Measurements from ENCODE around the gene MALRD1.

Gene MALRD1

DNA sequence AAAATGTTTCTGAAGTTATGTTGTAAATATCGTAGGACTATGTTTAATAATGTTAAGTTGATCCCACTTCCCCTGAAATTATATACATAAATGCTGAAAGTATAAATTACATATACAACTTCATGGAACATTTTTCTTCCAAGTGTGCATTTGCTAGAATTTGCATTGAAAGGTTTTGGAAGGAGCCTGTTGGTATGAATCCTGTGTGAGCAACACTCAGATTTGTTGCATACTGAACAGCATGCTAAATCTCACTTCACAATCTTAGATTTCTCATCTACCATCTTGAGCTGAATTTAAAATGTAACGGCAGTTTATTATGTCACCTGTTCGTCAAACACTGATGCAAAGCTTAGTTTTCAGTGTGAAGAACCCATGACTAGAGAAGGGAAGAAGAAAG lies 172.6 kb downstream of the MALRD1 start:
- no peaks in the 10 kb centered on the region for H3K36me3 Mint-ChIP-seq
- H3K4me3 Mint-ChIP-seq = no peak overlapping the region
- H3K4me1 Mint-ChIP-seq = no peaks in the 10 kb centered on the region
- peaks cover 0 to 8% of the 10 kb centered on the region in 2 donors for H3K9me3 Mint-ChIP-seq
- DNase-seq (no peak), ATAC-seq (replicated peaks) (no peak)
- no peaks in the 10 kb centered on the region for H3K27me3 Mint-ChIP-seq
- H3K27ac Mint-ChIP-seq = no peak overlapping the region

DNA sequence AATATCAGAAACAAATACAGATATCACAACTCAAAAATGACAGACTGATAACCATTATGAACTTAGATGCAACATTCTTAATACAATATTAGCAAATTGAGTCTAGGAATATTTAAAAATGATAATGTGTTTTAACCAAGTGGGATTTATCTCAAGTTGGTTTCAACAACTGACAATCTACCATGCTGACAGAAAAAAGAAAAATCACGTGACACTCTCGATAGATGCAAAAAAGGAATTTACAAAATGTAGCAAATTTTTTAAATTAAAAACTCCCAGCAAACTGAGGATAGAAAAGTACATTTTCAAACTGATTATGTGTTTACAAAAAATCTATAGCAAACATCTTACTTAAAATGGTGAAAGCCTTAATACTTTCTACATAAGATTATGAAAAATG lies 177.4 kb downstream of the MALRD1 start:
- H3K27me3 Mint-ChIP-seq = no peaks in the 10 kb centered on the region
- H3K4me1 Mint-ChIP-seq = no peaks in the 10 kb centered on the region
- ATAC-seq (replicated peaks) = no peak
- no peak overlapping the region for H3K27ac Mint-ChIP-seq
- no peak for DNase-seq
- H3K9me3 Mint-ChIP-seq = peaks cover 3 to 6% of the 10 kb centered on the region in 2 donors
- H3K36me3 Mint-ChIP-seq = no peaks in the 10 kb centered on the region
- no peak overlapping the region for H3K4me3 Mint-ChIP-seq

DNA sequence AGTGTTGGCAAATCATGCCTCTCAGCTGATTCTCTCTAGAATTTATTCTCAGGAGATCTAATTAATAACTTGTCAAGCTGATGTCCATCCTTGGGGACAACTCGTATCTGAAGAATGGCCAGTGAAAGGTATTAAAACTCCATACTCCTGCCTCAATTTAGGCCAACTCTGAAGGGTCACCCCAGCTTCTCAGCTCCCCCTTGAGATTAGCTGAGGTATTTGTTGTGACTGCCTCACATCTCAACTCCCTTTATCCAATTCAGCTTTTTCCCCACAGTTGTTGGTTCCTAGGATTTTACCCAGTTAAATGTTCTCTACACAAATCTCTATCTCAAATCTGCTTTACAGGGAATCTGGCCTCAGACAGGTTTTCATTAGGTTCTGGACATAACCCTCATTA lies 182.4 kb downstream of the MALRD1 start:
- Mint-ChIP-seq H3K9me3 (peaks cover 3 to 7% of the 10 kb centered on the region in 2 donors), H3K4me3 (no peak overlapping the region), H3K4me1 (no peaks in the 10 kb centered on the region), H3K36me3 (peaks cover 0 to 1% of the 10 kb centered on the region in 2 donors), H3K27me3 (no peaks in the 10 kb centered on the region), H3K27ac (no peak overlapping the region)
- ATAC-seq (replicated peaks) (no peak), DNase-seq (no peak)

DNA sequence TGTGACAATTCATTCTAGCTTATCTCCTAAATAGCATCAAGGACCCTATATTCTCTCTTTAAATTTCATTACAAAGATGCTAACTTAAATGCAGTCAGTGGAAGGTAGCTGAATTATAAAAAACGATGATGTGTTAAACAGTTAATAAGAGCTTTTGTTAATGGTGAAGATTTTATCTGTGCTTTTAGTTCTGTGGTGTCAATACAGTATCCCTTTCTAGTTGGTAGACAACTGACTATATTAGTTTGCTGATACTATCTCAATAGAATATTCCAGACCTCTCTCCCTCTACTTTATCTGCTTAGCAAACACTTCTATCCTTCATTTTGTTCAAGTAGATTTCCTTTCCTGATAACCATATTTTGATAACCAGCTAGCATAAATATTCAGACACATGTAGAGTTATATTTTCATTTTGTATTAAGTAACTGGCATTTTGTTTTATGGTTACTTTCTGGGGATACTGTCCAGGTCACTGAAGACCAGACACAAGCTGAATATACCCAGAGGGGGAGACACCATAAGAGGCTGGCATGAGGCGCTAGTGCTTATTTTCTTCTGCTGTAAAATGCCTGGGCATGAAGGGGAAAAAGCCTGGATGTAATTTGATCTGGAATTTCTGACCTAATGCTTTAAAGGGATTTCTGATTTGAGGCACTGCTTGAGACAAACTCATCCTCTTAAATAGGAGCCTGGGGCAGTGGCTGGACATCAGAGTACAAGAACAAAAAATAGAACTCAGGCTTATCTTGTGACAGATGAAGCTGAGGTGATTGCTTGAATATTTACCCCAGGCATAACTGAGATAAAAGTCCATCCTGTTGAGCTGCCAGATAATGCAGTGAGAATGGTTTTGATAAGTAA lies 197.5 kb downstream of the MALRD1 start:
- H3K4me3 Mint-ChIP-seq = no peak overlapping the region
- DNase-seq = no peak
- H3K36me3 Mint-ChIP-seq = no peaks in the 10 kb centered on the region
- H3K27ac Mint-ChIP-seq = no peak overlapping the region
- no peaks in the 10 kb centered on the region for H3K4me1 Mint-ChIP-seq
- peaks cover 0 to 1% of the 10 kb centered on the region in 2 donors for H3K9me3 Mint-ChIP-seq
- no peak for ATAC-seq (replicated peaks)
- H3K27me3 Mint-ChIP-seq = no peaks in the 10 kb centered on the region

DNA sequence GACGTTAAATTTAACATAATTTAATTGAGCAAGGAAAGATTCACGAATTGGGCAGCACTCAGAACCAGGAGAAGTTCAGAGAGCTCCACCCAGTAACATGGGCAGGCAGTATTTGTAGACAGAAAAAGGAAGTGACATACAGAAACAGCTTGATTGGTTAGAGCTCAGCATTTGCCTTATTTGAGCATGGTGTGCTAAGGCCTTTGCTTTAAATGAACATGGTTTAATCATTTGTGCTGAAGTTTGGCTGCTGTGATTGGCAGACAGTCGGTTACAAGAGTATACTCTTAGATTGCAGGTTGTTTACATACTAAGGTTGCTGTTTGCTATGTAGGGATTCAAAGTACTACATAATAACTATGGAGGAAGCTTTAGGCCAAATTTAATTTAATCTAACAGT lies 199.2 kb downstream of the MALRD1 start:
- H3K4me3 Mint-ChIP-seq = no peak overlapping the region
- ATAC-seq (replicated peaks) (no peak), DNase-seq (no peak)
- H3K27me3 Mint-ChIP-seq = no peaks in the 10 kb centered on the region
- H3K27ac Mint-ChIP-seq = no peak overlapping the region
- no peaks in the 10 kb centered on the region for H3K36me3 Mint-ChIP-seq
- H3K9me3 Mint-ChIP-seq = peaks cover 0 to under 1% of the 10 kb centered on the region in 2 donors
- no peaks in the 10 kb centered on the region for H3K4me1 Mint-ChIP-seq

DNA sequence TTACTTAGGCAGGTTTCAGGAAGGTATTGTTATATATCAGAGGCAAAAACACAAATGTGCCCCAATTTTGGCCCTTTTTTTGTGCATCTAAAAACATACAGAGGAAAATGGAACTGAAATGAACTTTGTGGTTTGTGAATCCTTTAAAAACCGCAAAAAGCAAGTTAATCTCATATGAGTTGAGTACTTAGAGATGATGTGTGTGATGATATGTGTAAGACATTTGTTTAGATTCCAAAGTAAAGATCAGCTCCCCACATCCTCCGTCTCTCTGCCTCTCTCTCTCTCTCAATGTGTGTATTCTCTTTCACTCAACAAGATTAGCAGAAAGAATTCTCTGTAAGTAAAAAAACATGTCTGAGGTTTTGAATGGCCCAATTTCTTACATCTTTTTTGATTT lies 201.9 kb downstream of the MALRD1 start:
- Mint-ChIP-seq H3K4me1 (no peaks in the 10 kb centered on the region), H3K4me3 (no peak overlapping the region), H3K9me3 (peaks cover 3 to 4% of the 10 kb centered on the region in 2 donors), H3K27ac (no peak overlapping the region), H3K36me3 (no peaks in the 10 kb centered on the region), H3K27me3 (no peaks in the 10 kb centered on the region)
- DNase-seq (no peak), ATAC-seq (replicated peaks) (no peak)

DNA sequence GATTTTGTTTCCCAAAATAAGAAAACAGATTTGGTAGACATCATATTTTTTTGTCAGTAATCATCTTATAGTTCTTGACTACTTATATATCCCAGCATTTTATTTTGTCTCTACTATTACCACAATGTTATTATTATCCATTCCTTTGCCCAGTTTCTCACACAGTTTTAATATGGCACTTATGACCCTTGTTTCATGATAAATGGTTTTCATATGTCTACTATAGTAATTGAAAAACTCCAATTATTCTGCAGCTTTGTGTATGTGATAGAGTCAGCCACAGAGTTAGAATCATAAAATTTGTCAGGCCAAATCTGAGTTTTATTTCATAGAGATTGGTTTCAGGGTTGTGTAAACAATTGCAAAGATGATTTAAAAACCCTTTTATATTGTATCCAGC lies 203.9 kb downstream of the MALRD1 start:
- Mint-ChIP-seq H3K4me1 (no peaks in the 10 kb centered on the region), H3K27ac (no peak overlapping the region), H3K4me3 (no peak overlapping the region), H3K36me3 (no peaks in the 10 kb centered on the region), H3K9me3 (peaks cover 3 to 4% of the 10 kb centered on the region in 2 donors), H3K27me3 (no peaks in the 10 kb centered on the region)
- ATAC-seq (replicated peaks) (no peak), DNase-seq (no peak)

DNA sequence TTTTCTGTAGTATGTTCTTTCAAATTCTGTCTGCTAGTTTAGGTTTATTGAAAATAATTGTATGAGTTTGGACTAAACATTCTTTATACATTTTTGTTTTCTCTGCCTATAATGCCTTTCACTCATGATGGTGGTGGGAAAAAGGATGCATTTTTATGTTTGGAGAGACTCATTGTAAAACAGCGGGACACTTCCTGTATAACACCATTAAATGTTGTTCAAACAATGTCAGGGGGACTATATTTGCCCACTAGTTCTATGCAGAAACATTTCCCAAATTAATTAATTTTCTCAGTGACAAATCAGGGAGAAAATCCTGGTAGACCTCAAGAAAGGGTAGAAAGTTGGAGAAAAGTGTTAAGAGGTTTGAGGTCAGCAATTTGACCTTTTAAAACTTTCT lies 207.7 kb downstream of the MALRD1 start:
- DNase-seq (no peak), ATAC-seq (replicated peaks) (no peak)
- Mint-ChIP-seq H3K9me3 (peaks cover 3 to 4% of the 10 kb centered on the region in 2 donors), H3K27ac (no peak overlapping the region), H3K4me3 (no peak overlapping the region), H3K4me1 (no peaks in the 10 kb centered on the region), H3K27me3 (no peaks in the 10 kb centered on the region), H3K36me3 (no peaks in the 10 kb centered on the region)

DNA sequence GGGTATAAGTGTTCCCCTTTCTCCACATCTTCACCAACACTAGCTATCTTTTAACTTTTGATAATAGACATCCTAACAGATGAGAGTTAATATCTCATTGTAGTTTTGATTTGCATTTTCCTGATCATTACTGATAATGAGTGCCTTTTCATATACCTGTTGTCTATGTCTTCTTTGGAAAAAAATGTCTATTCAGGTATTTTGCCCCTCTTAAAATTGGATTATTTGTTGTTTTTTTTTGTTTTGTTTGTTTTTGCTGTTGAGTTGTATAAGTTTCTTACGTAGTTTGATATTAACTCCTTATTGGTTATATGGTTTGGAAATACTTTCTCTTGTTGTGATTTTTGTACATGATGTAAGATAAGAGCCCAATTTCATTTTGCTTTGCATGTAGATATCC lies 214.7 kb downstream of the MALRD1 start:
- Mint-ChIP-seq H3K27me3 (no peaks in the 10 kb centered on the region), H3K36me3 (no peaks in the 10 kb centered on the region), H3K27ac (no peak overlapping the region), H3K4me3 (no peak overlapping the region), H3K4me1 (no peaks in the 10 kb centered on the region), H3K9me3 (peaks cover 2 to 3% of the 10 kb centered on the region in 2 donors)
- no peak for DNase-seq
- no peak for ATAC-seq (replicated peaks)

DNA sequence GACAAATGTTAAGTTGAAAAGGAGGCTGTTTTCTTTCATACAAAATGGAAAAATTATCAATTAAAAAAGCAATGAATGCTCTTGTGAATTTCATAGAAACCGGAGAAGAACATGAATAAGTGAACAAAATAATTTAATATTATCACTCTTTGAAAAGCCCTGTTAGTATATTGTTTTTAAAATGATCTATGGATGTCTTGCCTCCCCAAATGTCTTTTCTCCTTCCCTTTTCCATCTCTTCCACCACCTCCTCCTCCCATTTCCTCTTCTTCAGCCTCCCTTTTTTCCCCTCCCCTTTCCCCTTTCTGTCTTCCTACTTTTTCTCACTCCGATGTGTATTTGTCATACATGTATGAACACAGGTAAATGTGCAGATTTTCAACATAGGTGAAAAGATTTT lies 234.7 kb downstream of the MALRD1 start:
- H3K36me3 Mint-ChIP-seq = no peaks in the 10 kb centered on the region
- no peak for DNase-seq
- no peak for ATAC-seq (replicated peaks)
- H3K4me3 Mint-ChIP-seq = no peak overlapping the region
- no peaks in the 10 kb centered on the region for H3K27me3 Mint-ChIP-seq
- H3K9me3 Mint-ChIP-seq = peaks cover 0 to 3% of the 10 kb centered on the region in 2 donors
- H3K27ac Mint-ChIP-seq = no peak overlapping the region
- no peaks in the 10 kb centered on the region for H3K4me1 Mint-ChIP-seq

DNA sequence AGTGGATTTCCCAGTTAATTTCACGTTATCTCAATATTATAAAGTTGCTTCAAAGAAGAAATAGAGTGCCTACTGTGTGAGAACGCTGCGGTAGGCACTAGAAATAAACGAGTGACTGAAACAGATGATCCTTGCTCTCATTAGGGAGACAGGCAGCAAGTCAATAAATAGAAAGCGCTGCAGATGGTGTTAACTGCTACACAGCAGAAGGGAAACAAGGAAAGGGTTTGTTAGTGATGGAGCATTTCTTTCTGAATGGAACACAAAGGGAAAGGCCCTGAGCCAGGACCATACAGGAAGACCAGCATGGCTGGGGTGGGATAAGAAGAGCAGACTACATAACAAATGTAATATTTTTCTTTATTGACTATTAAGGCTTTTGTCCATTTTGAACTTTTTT lies 235.2 kb downstream of the MALRD1 start:
- peaks cover 0 to 2% of the 10 kb centered on the region in 2 donors for H3K9me3 Mint-ChIP-seq
- no peak for DNase-seq
- no peak overlapping the region for H3K4me3 Mint-ChIP-seq
- ATAC-seq (replicated peaks) = no peak
- H3K27me3 Mint-ChIP-seq = no peaks in the 10 kb centered on the region
- H3K36me3 Mint-ChIP-seq = no peaks in the 10 kb centered on the region
- no peaks in the 10 kb centered on the region for H3K4me1 Mint-ChIP-seq
- no peak overlapping the region for H3K27ac Mint-ChIP-seq

DNA sequence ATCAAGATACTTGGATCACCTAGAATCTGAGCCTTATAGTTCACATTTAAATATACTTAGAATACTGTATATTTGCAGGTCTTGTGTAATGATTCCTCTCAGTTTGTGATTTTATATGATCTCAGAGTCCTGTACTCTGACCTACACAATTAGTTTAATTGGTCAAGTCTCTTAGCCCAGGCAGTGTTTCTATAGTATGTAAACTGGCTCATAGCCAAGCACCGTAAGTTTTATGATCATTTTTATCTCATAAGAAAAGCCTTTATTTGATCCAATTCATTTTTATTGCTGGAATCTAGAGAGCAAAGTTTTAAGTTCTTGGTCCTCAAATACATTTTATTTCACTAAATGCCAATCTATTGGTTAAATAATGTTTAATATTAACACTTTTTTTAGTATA lies 242.2 kb downstream of the MALRD1 start:
- ATAC-seq (replicated peaks) = no peak
- H3K4me3 Mint-ChIP-seq = no peak overlapping the region
- H3K36me3 Mint-ChIP-seq = no peaks in the 10 kb centered on the region
- H3K27me3 Mint-ChIP-seq = no peaks in the 10 kb centered on the region
- no peak for DNase-seq
- H3K4me1 Mint-ChIP-seq = no peaks in the 10 kb centered on the region
- H3K27ac Mint-ChIP-seq = no peak overlapping the region
- no peaks in the 10 kb centered on the region for H3K9me3 Mint-ChIP-seq

DNA sequence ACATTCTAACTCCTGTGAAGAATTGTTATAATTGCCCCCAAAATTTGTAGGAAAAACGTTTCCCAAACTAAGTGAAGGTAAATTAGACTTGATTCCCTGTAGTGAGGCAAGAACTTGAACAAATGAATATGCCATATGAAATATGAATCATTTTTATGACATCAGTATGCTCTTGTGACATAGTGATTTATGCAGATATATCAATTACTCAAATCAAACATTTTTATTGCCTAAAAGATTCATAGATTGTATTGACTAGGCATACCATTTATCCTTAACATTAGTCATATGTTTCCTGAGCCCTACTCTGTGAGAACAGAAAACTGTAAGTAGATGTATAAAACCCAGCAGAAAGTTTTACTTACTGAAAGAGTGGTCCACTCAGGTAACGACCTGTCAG lies 245.6 kb downstream of the MALRD1 start:
- ATAC-seq (replicated peaks) = no peak
- Mint-ChIP-seq H3K4me3 (no peak overlapping the region), H3K4me1 (no peaks in the 10 kb centered on the region), H3K27ac (no peak overlapping the region), H3K36me3 (no peaks in the 10 kb centered on the region), H3K27me3 (no peaks in the 10 kb centered on the region), H3K9me3 (no peaks in the 10 kb centered on the region)
- no peak for DNase-seq

DNA sequence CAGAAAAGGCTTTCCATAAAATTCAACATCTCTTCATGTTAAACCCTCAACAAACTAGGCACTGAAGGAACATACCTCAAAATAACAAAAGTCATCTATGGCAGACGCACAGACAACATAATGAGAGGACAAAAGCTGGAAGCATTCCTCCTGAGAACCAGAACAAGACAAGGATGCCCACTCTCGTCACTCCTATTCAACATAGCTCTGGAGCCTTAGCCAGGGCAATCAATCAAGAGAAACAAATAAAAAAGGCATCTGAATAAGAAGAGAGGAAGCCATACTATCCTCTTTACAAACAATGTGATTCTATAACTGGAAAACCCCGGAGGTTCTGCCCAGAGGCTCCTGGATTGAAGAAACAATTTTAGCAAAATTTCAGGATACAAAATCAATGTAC lies 251.0 kb downstream of the MALRD1 start:
- ATAC-seq (replicated peaks) (no peak), DNase-seq (no peak)
- Mint-ChIP-seq H3K27ac (no peak overlapping the region), H3K36me3 (no peaks in the 10 kb centered on the region), H3K4me1 (no peaks in the 10 kb centered on the region), H3K4me3 (no peak overlapping the region), H3K27me3 (no peaks in the 10 kb centered on the region), H3K9me3 (peaks cover 0 to 5% of the 10 kb centered on the region in 2 donors)

DNA sequence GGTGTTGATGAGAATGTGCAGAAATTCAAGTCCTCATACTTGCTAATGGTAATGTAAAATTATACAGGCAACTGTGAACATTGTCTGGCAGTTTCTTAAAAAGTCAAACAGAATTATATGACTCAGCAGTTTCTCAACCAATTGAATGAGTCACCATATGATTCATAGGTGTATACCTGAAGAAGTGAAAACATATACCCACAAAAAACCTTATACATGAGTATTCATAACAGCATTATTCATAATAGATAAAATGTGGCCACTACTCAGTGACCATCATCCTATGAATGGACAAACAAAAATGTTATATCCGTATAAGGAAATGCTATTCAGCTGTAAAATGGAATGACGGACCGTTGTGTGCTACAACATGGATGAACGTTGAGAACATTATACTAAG lies 253.5 kb downstream of the MALRD1 start:
- H3K27me3 Mint-ChIP-seq = no peaks in the 10 kb centered on the region
- no peak for DNase-seq

More for the DNA sequence above, 253.5 kb downstream of the MALRD1 start:
- Mint-ChIP-seq H3K4me1 (no peaks in the 10 kb centered on the region), H3K4me3 (no peak overlapping the region), H3K36me3 (no peaks in the 10 kb centered on the region), H3K27ac (no peak overlapping the region), H3K9me3 (peaks cover 0 to 5% of the 10 kb centered on the region in 2 donors)
- no peak for ATAC-seq (replicated peaks)

Data from stimulated activated naive B cell treated with anti-CD40 and anti-IgM and Interleukin-4, amounts not matched to agents 10 μg/mL and 1 μg/mL and 100 μg/mL, for 72 hours (primary cell).